HG03342 (cell line): ENCODE data around the gene NXPH2.
"Not testable (repeated sequence)": the region's sequence is repeated elsewhere in the genome, so short reads cannot be mapped to it uniquely, and the experiment has no call there.

Source experiments
- ATAC-seq: cut with Tn5 transposase; IDR thresholded peaks from one replicate; pipeline ENCODE4 v1.9.1; 2021; ENCODE audit warnings: mild to moderate bottlenecking, moderate library complexity; ENCODE audit not compliant: unreplicated experiment

The NXPH2 gene

DNA sequence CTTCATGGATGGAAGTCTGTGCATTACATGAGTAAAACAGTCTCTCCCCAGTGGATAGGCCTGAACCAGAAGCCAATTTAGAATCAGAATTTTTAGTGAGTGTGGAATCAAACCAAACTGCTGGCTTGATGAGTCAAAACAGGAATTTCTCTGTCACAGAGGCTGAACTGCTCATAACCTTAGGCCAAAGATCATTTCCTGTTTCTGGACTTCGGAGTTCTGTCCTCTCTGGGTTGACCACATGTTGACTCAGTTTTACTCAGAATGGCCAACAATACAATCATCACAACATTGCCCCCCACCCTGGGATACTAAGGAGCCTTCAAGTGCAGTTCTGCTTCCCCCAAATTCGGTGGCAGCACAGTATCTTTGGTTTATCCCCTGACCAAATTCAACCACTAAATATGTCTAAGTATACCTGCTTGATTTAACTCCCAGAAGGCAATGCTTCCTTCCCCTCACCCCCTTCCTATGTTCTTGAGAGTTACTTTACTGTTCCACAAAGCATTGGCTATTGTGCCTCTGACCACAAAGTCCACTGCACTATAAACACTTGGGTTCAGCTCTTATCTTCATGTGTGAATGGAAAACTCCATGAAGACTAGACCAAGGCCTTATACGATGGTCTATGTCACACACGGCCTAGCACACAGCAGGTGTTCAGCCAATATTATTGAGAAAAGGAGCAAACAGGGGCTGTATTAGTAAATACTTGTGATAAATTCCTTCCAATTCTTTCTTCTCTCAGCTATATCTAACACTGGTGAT lies 67.8 kb downstream of the NXPH2 start:
- ATAC-seq, result peak; percentile 95

DNA sequence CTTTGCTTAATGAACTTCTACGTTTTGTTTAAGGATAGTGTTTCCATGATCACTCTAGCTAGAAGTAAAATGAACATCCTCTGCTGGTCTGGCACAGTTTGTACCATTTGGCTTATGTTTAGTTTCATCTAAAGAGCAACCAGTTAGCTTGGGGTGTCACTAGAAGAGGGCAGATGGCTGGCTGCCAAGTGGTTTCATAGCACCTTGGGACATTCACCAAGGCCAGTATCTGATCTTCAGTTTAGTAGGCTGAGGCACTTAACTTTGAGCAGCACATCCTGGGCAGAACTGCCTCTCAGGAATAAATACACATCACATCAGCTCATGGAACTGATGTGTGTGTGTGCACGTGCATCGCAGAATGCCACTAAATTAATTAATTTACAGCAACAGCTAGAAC lies 68.4 kb downstream of the NXPH2 start:
- peak; percentile 44 for ATAC-seq

DNA sequence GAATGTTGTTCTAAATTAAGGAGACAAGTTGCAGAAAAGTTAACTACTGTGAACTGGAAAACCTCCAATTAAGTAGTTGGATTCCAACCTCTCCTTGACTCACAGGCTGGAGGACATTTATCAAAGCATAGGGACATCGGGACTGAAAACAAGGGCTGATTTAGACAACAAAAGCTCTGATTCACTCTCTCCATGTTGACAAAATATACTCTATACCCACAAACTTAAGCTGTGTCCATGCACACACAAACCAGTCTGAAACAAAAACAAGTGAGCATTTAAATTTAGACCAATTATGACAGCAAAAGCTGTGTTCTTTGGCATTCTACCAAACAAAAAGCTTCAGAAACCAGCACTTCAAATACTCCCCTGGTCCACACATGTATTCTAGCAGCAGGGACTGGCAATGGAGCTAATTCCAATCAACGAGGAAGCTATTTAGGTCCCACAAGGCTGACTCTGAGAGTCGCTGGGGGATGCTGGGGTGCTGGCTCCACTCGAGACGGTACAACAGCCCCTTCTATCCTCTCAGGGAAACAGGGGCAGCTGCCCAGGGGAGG lies 71.4 kb downstream of the NXPH2 start:
- ATAC-seq, result no peak

DNA sequence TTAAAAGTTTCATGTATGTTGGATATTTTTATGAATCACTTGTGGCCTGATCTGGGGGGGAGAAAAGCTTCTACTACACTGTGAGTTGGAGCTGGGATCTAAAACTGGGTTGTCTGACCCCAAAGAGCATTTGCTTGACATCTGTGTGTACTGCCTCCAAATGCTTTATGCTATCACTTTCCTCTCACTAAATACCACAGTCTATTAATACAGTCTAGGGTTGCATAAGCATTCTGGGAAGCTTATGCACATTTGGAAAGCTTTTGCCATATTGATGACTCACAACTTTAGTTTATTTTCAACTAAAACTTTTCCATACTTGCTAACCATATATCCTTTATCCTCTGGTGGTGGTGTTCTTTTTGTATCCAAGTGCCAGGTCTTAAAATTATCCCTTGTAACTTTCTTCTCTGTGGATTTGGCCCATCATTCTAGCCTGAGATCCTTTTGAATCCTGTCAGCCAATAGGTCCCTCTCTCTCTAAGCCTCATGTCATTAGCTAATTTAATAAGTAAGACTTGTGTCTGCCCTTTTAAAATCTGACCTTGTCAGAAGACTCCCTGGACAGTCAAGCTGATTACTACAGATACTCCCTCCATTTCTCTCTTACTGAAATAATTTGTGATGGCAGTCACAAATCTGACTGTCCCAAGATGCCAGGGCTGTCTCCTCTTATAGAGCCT lies 72.7 kb downstream of the NXPH2 start:
- ATAC-seq, result no peak

DNA sequence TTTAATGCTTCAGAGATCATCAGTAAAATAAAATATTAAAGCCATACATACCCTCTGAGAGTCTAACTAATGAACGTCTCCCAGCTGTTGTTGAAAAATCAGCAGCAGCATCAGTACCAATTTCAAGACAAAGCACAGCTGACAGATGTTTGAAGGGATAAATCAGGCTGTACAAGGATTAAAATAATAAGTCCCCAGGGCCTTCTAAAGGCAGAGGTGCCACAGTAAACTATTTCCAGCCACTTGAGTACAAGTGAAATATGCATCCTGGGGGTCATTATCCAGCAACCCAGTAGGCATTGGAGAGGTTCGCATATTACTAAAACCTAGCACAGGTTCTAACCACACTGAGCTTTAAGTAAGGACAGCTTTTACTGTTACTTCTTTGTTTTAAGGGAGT lies 76.9 kb downstream of the NXPH2 start:
- no peak for ATAC-seq

DNA sequence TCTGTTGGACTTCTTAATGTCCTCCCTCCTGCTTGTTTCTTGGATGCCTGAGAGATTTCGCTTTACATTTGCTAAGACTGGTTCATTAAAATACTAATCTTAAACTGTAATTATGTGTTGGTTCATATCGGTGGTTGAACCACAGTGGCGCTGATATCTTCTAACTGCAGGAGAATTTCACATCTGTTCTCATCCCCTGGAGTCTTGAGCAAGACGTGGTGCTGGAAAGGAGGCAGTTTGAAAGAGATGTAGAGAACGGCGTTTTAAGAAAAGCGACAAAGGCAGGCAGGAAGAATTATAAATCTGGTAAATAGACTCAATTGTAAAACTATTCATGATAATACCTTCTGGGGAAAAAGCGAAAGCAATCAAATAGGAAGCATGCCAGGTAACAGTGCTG lies 79.5 kb downstream of the NXPH2 start:
- ATAC-seq, result no peak

DNA sequence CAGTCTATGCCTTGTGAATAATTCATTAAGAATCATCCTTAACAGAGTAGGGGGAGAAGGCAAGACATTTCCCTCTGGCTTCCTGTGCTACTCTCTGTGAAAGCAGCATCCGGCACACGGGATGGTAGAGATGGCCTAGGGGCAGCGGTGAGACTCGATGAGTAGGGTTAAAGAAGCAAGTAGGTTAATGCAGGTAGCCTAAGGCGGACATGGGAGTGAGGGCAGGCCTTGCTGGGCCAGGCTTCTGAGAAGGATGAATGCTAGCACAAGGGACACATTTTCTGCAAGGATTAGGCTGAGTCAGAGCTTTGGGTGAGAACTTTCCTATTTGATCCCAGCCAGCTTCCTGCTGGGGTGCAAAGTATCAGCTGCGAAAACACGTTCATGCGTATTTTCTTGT lies 80.8 kb downstream of the NXPH2 start:
- no peak for ATAC-seq

DNA sequence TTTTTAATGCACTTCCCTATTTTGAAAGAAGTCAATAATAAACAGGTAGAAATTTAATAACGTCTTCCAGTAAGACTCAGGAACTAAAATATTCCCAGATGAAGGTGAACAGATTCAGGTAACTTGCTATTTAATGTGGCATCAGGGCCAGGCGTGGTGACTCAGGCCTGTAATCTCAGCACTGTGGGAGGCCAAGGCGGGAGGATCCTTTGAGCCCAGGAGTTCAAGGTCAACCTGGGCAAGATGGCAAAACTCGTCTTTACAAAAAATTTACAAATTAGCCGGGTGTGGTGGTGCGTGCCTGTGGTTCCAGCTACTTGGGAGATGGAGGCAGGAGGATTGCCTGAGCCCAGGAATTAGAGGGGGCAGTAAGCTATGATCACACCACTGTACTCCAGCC lies 81.8 kb downstream of the NXPH2 start:
- ATAC-seq, result no peak

DNA sequence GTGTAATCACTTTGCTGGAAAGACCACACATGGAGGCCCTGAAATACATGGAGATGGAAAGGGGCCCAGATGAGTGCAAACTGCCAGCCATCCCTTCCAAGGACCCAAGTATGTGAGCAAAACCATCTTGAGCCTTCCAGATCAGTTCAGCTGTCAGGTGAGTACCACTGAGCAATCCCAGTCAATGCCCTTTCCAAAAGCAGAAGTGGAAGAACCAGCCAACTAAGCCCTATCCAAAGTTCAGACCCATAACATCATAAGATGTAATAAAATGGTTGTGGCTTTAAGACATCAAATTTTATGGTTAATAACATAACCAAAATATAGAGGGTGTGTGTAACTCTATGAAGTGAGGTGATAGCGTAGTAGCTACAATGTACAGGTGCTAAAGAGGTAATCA lies 88.5 kb downstream of the NXPH2 start:
- ATAC-seq, result no peak

DNA sequence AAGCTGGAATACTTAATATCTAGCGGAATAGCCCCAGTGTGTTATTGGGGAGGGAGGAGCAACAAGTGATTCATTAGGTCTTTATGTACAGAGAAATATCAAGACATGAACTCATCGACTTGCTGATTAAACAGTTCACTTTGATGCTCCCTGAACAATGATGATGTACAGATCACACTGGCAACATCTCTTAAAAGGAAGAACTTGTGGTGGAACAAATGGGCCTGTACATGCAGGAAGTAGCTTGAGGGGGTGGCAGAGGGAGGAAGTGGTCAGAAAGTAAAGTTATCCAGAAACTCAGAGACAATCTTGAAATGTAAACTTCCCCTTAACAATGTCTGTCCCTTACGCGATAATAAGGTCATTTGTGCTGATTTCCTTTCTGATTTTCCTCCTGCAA lies 90.5 kb downstream of the NXPH2 start:
- peak; percentile 52 for ATAC-seq

DNA sequence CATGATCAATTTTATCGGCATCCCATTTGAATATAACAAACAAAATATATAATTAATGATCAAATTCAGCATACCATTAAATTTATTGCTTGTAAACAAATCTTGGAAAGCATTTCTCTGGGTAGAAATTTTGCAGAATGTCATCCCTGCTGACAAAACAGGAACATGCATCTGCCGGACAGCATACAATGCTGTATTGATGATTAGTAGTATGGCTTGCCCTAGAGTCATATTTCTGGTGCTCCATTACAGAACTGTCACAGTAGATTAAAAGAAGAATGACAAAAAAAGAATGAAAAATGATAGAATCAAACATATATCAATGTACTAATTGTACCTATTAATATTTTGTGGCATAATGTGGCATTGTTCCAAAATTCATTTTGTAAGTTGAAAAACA lies 98.0 kb downstream of the NXPH2 start:
- ATAC-seq, result no peak

DNA sequence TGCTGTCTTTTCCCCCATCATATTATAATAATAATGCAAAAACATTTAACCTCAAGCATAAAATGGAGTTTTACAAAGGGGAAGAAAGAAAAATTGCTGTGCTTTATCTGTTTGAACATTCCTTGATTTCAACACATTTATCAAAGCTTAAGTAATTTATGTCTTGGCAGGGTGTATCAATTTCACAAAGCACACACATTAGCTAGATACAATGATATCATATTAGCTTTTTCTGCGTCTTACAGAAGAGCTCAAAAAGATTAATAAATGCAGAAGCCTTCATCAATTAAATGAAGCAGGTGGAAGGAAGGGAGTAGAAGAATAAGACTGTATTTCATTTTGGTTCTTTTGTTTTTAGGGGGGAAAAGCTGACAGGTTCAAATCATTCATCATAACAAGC lies 103.0 kb downstream of the NXPH2 start:
- no peak for ATAC-seq

DNA sequence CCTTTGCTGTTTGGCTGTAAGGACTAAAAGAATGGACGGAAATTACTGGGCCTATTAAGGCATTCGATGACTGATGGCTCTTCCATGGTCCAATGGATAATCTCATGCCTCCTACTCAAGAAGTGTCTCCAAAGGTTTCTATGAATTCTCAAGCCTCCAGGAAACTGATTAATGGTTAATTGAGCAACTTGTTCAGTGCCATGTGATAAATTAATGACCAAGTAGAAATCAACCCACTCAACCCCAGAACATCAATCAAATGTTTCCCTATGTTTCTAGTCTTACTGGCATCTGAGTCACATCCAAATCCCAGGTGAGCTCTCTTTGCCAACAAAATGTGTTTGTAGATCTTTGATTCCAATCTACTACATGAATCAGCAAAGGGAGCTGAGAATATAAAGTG lies 103.6 kb downstream of the NXPH2 start:
- ATAC-seq, result no peak

DNA sequence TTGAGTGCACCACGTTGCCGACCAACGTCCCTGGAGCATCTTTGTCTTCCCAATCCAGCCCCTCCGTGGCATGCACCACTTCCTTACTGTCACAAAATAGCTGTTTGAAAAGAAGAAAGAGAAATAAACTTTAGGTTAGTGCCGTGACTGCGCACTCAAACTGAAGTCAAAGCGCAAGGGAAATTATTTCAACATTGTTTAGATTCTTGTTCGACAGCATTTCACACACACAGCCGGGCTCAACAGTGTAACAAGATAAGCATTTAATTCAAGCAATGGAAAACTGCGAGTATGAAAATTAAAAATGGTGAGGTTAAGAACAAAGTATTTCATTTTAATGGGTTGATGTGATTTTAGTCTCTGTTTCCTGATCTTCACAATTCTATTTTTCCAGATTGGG lies 108.6 kb downstream of the NXPH2 start:
- no peak for ATAC-seq

DNA sequence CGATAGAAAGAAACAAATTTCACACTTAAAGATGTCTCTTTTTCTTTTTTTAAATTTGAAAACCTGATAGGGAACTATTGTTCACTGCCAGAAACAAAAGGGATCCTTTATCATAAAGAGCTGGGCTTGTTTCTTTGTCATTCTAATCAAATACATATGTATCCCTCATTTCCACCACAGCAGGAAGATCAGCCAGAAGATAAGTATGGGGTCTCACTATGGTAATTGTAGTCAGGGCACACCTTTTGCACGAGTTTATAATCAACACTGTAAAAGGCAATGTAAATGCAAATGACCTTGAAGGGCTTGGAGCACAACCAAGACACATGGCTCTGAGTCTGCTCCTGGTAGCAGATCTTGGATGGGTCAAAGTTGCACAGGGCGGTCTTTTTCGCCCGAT lies 109.5 kb downstream of the NXPH2 start:
- ATAC-seq, result no peak

DNA sequence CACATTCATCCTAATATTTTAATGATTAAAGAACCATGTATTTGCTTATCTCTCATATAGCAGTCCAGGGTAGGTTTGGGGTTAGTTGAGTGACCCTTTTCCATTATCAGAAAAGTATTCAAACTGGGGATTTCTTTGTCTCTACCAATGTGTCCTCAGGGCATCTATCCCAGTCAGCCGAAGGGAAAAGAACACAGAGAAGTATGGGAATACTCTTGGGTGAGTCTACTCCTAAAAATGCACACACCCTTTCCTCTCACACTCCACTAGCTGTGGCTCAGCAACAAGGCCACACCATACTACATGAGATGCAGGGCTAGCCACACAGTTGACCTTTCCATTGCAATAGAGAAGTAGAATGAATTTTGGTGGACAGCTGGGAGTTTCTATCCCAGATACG lies 114.3 kb downstream of the NXPH2 start:
- ATAC-seq, result no peak

DNA sequence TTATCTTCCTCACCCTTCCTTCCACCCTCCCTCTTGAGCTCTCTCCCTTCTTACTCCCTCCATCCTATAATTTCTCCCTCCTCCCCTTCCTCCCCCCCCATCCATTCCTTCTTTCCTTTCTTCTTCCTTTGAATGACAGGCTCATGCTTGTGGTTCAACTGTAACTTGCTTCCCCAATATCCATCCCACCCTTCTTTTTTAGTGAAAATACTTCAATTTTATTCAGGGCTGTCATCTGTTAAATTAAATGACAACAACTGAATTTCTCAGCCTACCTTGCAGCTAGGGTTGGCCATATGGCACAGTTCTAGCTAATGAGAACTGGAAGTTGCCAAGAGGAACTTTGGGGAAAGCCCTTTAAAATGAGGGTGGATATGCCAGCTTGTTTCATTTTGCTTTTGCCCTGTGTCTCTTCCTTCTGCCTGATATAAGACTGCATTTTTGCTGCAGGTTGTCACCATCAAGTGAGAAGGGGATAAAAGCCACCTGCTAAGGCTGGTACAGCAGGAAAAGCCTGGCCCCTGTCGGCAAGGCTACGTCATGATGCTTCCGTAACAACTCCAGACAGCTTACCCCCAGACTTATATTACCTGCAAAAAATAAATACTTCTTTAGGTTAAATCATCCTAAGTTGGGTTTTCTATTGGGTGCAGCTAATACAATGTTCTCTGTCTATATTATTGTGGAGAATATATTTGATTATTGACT lies 121.8 kb downstream of the NXPH2 start:
- ATAC-seq, result no peak

DNA sequence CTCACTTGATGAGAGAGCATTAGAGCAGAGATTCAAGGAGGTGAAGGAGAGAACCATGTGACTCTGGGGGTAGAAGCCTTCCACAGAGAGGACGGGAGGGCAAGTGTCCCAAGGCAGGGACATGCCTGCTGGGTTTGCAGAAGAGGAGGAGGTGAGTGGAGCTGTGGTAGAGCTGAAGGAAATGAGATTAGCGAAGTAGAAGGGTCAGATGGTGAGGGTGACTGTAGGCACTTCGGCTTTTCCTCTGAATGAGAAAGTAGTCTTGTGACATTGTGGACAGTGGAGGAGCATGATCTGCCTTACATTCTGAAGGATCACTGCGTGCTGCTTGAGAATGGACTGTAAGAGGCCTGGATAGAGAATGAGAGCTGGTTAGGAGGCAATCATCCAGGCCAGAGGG lies 126.0 kb downstream of the NXPH2 start:
- ATAC-seq, result no peak

DNA sequence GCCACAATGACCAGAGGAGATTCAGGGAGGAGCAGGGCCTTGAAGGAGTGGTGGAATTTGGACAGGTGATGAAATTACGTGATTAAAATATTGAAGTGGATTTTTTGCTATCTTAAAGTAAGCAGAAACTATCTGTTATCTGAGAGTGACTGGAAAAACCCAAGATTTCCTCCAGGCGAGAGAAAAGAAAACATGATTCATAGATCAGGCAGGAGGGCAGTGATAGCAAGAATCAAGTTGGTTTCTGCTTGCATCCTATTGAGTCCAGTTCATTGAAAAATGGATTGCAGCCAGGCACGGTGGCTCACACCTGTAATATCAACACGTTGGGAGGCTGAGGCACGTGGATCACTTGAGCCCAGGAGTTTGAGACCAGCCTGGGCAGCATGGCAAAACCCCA lies 127.8 kb downstream of the NXPH2 start:
- ATAC-seq, result no peak

DNA sequence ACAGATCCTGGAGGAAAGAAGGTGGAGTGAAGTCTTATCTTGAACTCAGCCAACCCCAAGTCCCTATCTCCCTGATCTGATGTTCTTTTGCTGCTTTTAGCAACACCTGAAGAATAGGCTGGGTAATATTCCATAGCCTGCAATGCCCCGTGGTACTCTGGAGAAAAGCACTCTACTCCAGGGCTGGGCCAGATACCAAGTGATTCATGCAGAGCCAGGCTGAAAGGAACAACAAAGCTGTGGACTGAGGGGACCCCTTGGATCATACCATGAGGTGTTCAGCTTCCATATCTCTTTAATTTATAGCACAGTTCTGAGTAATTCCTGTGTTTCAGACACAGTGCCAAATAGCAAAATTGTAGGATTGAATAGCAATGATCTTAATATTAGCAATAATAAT lies 130.6 kb downstream of the NXPH2 start:
- no peak for ATAC-seq

DNA sequence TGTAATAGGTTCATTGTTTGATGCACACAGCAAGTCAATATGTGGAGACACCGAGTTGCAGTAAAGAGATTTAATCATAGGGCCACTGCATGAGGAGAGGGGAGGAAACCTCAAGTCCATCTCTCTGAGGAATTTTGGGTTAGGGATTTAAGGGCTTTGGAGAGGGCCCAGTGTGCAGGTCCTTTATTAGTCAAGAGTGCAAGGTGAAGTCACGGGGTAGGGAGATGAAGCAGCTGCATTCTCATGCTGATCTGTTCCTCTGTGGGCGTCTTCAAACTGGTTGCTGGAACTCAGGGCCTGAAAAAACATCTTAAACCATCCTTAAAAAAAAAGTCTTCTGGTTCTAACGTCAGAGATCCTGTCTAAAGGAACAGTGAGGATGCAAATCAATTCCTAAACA lies 131.6 kb downstream of the NXPH2 start:
- no peak for ATAC-seq

DNA sequence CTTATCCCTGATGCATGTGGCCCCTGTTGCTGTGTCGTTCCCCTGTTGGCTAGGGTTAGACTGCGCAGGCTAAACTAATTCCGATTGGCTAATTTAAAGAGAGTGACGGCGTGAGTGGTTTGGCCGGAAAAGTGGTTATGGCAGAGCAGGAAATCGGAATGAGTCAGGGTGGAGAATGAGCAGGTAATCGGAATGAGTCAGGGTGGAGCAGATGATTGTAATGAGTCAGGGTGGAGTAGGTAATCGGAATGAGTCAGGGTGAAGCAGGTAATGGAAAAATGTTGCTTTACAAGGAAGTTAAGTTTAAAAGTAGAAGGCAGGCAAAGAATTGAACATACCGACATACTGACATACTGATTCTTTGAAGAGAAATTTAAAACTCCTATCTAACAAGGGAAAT lies 135.4 kb downstream of the NXPH2 start:
- not testable (repeated sequence) for ATAC-seq
